T1000 (cell line): Measurements from ENCODE around the gene RBBP8NL.

Source experiments
- DNase-seq: peaks from one replicate; lab custom pipeline; 2025; ENCODE audit warnings: mixed read lengths; lab: John Stamatoyannopoulos, UW

Gene RBBP8NL

DNA sequence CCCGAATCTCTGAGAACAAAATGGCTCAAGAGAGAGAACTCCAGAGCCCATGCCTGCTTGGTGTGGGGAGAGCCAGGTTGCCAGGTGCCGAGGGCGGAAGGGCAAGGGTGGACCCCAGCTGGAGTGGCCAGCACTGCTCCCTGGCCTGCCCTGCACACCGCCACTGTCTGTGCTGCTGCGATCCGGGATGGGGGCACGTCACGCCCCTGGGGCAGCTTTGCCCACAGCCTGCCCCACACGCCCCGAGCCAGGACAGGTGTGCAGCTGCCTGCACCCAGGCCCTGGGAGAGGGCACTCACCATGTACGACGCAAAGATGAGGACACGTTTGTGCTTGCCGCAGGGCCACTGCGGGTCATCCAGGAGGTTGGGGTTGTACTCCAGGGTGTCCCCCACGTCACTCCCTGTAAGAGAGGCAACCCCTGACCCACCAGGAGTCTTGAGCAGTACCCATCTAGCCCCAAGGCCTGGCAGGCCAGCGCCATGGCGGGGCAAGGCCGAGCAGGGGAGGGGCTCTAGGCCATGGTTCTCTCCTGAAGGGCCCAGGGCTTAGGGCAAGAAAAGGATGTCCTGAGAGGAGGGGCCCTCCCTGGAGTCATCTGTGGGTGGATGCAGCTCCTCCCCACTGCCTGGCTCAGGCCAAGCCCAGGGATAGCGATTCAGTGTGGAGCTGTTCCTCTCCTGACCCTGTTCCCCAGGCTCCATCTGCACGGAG lies 34.6 kb downstream of the RBBP8NL start:
- DNase-seq, result no peak

GRCh38 chr20:62392077-62392418 lies 35.3 kb downstream of the RBBP8NL start:
- DNase-seq, result no peak

DNA sequence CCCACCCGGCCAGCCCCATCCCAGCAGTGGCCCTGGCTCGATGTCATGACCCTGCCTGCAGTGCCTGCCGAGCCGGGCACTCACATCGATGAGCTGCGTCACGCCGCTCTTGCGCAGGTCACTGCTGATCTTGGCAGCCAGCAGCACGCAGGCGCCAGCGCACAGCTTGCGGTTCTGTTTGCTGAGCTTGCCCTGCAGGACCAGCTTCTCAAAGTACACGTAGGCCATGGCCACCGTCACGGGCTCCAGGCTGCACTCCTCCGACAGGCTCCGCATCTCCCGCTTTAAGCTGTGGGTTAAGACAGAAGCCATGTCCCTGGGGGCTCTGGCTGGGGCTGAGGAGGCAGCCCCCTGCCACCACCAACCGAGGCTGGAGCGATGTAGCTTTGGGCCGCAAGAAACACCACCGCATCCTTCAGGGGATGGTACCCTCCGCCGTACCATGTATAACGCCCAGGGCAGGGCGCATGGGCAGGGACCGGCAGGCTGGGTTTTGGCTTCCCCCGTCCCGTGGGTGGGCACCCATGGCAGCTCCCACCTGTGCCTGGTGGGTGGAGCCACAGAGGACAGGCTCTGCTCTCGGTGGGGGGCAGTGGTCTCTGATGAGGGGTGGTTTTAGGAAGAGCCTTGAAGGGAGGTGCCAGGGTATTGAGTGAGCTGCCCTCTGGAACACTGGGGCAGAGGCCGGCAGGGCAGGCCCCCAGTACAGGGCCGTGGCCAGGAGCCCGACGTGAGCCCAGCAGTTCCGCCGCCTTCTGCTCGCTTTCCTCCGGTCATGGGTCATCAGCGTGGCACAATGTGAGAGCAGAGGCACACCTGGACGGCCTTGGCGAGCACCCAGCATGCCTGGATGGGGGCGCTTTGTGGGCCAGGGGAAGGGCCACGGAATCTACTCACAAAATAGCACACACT lies 35.9 kb downstream of the RBBP8NL start:
- no peak for DNase-seq

DNA sequence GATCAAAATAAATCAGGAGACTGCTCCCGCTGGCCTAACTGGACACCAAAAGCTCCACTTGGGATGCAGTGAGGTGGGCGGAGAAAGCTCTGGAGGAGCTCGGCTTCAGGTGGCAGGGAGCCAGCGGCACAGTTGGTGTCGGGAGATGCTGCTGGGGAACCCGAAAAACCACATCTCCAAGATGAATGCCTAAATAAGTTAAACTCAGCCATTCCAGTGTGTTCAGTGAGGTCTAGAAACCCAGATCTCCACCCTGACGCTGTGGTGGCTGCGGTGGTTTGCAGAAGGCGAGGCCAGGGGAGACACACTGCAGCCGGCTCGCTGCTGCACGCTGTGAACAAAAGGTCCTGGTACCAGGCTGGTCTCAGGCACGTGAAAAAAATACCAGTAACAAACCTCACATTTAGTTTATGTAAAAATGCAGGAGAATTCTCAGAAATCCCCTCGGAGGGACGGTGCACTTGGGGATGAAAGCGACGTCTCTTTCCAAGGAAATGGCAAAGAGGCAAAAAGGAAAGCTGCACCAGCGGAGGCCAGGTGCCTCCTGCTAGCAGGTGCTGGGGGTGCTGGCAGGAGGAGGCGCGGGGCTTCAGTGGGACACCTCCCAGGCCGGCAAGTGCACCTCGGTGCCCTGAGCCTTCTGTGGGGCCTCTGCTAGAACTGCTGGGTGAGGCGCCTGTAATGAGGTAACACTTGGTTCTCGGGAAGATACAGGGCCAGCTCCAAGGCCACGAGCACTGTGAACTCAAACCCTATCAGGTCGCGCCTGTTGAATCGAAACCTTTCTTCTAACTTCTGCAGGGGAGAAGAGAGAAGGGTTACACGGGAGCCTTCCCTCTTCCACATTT lies 36.8 kb downstream of the RBBP8NL start:
- no peak for DNase-seq

GRCh38 chr20:62389601-62390087 lies 37.7 kb downstream of the RBBP8NL start:
- no peak for DNase-seq

DNA sequence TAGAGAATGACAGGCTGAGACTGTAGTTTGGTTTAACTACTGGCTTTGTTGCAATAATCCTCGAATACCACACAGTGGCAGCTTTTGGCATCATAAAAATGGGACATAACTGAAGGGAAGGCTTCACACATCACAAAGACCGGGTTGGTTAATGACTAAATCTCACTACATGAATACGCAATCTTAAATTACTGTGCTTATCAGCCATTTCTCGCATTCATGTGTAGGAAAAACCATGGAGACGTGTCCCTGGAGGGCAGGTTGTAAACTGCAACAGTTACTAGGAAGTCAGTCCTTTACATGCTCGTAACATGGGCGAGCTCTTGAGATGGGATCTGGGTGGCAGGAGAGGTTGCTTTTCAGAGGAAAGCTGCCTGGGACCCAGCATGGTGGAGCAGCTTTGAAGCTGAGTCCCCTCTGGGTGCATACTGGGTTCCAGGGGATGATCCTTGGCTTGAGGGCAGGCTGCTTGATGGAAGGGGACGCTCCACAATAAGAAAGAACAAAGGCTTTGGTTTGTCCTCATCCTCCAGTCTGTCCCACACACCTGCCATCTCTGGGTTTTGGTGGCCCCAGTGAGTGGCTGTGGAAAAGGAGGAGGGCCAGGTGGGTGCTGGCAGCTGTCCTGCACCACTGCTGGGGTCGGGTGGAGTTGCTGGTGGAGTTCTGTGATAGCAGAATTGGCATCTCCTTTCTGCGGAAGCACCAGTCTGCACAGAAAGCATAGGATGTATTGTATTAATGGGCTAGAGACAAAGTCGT lies 38.3 kb downstream of the RBBP8NL start:
- DNase-seq, result no peak

- DNase-seq, result no peak
Measured at GRCh38 chr20:62387933-62388635, 39.3 kb downstream of the RBBP8NL start.

GRCh38 chr20:62387219-62387913 lies 40.0 kb downstream of the RBBP8NL start:
- no peak for DNase-seq

DNA sequence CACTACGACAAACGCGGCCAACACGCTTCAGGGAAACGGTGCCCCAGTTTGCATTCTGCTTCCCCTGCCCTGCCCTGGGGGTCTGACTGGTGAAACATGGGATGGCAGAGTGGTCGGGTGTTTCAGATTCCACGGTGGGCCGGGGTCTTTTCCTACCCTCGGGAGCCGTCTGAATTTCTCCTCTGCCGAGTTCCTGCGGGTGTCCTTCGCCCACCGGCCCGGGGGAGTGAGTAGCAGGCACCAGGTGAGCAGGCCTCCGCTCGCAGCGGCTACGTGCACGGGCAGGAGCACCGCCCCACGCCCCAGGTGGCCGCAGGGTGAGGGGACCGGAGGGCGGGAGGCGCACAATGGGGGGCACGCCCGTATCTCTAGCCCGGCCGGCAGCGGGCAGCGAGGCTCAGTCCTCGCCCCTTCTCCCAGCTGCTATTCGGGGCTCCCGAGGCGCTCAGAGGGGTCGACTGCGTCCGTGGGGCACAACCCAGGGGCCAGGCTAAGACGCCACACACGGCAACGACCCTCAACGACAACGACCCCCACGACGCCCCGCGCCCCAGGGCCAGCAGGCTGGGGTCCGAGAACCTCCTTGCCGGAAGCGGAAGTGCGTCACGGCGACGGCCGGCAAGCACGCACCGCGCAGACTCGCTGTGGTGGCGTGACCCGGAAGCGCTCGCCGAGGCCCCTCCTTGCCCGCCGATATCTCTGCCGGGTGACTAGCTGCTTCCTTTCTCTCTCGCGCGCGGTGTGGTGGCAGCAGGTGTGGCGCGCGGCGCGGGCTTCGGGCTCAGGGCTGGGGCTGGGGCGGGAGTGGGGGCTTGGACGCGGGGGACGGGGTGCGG lies 40.7 kb downstream of the RBBP8NL start, which contains the start of gene RPS21:
Gene RPS21, plus strand, starts transcription at position 721 of the 836 bp plus-strand sequence. CDS start 236 bp downstream, outside the sequence.
- peak; percentile 67 for DNase-seq

DNA sequence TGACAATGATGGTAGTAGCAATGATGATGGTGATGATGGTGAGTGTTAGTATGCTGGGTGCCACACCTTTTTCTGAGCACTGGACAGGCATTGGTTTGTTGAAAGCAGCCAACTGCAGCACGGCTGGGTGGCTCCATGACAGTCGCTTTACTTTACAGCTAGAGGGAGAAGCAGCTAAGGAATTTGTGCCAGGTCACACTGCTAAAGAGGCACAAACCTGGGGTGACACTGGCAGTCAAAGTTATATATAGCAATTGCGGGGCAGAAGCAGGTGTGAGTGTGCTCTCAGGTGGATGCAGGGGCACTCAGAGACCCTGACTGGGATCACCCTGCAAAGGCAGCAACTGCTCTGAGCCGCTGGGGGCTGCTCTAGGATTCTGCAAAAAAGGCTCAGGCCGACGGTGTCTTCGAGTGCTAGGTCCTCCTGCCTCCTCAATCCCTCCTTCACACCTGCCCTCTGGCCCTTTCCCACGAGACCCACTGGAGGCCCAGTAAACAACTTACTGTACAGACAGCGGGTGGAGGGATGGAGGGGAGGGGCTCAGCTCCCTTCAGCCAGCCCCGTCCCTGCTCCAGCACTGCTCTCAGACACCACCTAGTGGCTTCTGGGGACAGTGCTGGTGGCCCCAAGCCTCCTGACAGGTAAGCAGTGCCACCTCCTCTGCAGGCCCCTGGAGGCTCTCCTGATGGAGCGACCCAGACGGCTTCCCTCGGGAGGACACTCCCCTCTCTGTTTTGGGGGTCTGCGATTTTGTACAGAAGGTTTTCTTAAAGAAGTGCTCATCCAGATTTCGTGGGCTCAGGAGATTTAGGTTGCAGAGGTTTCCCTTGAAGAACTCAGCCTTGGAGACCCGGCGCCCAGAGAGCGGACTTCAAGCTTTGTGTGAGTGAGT lies 44.8 kb downstream of the RBBP8NL start:
- peak; percentile 24 for DNase-seq

GRCh38 chr20:62381842-62382241 lies 45.5 kb downstream of the RBBP8NL start:
- DNase-seq, result no peak

- DNase-seq, result no peak
Measured at GRCh38 chr20:62381202-62381797, 46.0 kb downstream of the RBBP8NL start.

GRCh38 chr20:62378215-62378614 lies 49.1 kb downstream of the RBBP8NL start:
- no peak for DNase-seq

- no peak for DNase-seq
Measured at GRCh38 chr20:62377615-62378178, 49.6 kb downstream of the RBBP8NL start.

- DNase-seq, result no peak
Measured at GRCh38 chr20:62377064-62377461, 50.3 kb downstream of the RBBP8NL start.

GRCh38 chr20:62376112-62377063 lies 51.0 kb downstream of the RBBP8NL start:
- no peak for DNase-seq
